K562 (cell line): ENCODE data around the gene KYAT1. TPM values are rescaled to one million over a fixed set of nuclear protein-coding genes. Genes with fewer than 3 reads are reported as not detected.
A peak's percentile ranks its signal among the peaks of the same experiment; 100 is the strongest.

Experiments used
- ATAC-seq: fragments of 200-7000 bp; cut with Tn5 transposase; 3 replicates; pipeline ENCODE4 v1.9.1; 2020; ENCODE audit warnings: moderate library complexity
- BruUV-seq: library from RNA; stranded (reverse); fragments of 400-500 nt; replicated peaks from 2 replicates; lab custom pipeline; 2021; lab: Mats Ljungman, UMichigan
- CTCF ChIA-PET: fragments of 300-600 bp; formaldehyde crosslinking; extraction: SDS; loops from one replicate; lab custom pipeline; 2021; ENCODE audit warnings: low intra/inter-chr PET ratio; lab: Yijun Ruan, JAX
- POLR2A ChIA-PET: fragments of 300-600, 350-650 bp; sonication (Branson Sonifier 250); formaldehyde crosslinking; extraction: SDS; loops from one replicate; lab custom pipeline; 2021; ENCODE audit warnings: antibody characterized with exemption, inconsistent platforms; lab: Yijun Ruan, JAX
- DNase-seq, 4 experiments: peaks; one replicate each; pipeline versions ENCODE4 v3.0.0 to v3.0.0-alpha.2; 2011 to 2018; ENCODE audit warnings: low spot score in 3 of 4, mixed read lengths in 3 of 4; ENCODE audit errors: extremely low read depth in 1 of 4
- FAIRE-seq: peaks from 2 replicates; lab custom pipeline; 2011; peaks lifted over from hg19 to GRCh38; lab: Jason Lieb, UNC
- H2AFZ ChIP-seq: 2 replicates; pipeline ENCODE4 v1.6.0; 2011; ENCODE audit warnings: low read depth, low read length, control low read depth, inconsistent platforms
- H3K27ac ChIP-seq: fragments of 200-600 bp; 3 replicates; pipeline ENCODE4 v1.8.0; 2011; ENCODE audit warnings: low read depth, mild to moderate bottlenecking, control low read depth, inconsistent platforms, low read length, moderate library complexity, mixed read lengths; ENCODE audit errors: extremely low read depth
- H3K27me3 ChIP-seq, 2 experiments: fragments of 300-600 bp in 1 of 2; 2 replicates in 1 of 2; 3 replicates in 1 of 2; pipeline versions ENCODE4 v1.6.0 to v1.8.0; 2011; ENCODE audit warnings: inconsistent platforms in 2 of 2, low read length in 2 of 2, mild to moderate bottlenecking in 1 of 2, mixed read lengths in 1 of 2, moderate library complexity in 1 of 2; ENCODE audit not compliant: control insufficient read depth in 2 of 2, insufficient read depth in 2 of 2
- H3K36me3 ChIP-seq: fragments of 300-600 bp; 3 replicates; pipeline ENCODE4 v1.8.0; 2011; ENCODE audit warnings: mild to moderate bottlenecking, low read length, inconsistent platforms; ENCODE audit not compliant: control insufficient read depth, insufficient read depth
- H3K4me1 ChIP-seq, 2 experiments: fragments of 200-600 bp in 1 of 2; replicated peaks in 1 of 2; 2 replicates in 1 of 2; 3 replicates in 1 of 2; pipeline versions ENCODE4 v1.5.1 to v1.8.0; 2011; ENCODE audit warnings: inconsistent platforms in 2 of 2, low read length in 2 of 2, mild to moderate bottlenecking in 1 of 2, mixed read lengths in 1 of 2, moderate library complexity in 1 of 2; ENCODE audit not compliant: control insufficient read depth in 2 of 2, insufficient read depth in 2 of 2
- H3K4me2 ChIP-seq: 2 replicates; pipeline ENCODE4 v1.6.1; 2011; ENCODE audit warnings: low read length, control low read depth, inconsistent platforms, mixed read lengths; ENCODE audit not compliant: insufficient read depth
- H3K4me3 ChIP-seq: fragments of 200-600 bp; sonication (generic), shearing (Covaris generic); 2 replicates; pipeline ENCODE4 v1.5.1; 2016; ENCODE audit warnings: control low read depth, inconsistent platforms
- H3K79me2 ChIP-seq: fragments of 200-600 bp; 3 replicates; pipeline ENCODE4 v1.8.0; 2011; ENCODE audit warnings: low read length, inconsistent platforms; ENCODE audit not compliant: control insufficient read depth, insufficient read depth
- H3K9ac ChIP-seq, 2 experiments: 2 replicates each; pipeline versions ENCODE4 v1.6.0 to v1.6.1; 2011; ENCODE audit warnings: low read depth in 2 of 2, low read length in 2 of 2, control low read depth in 1 of 2, inconsistent platforms in 1 of 2, mild to moderate bottlenecking in 1 of 2, mixed read lengths in 1 of 2; ENCODE audit not compliant: insufficient read depth in 1 of 2
- H3K9me1 ChIP-seq: one replicate; pipeline ENCODE4 v1.6.0; 2011; ENCODE audit warnings: inconsistent platforms, mild to moderate bottlenecking, low read length, moderate library complexity; ENCODE audit not compliant: control insufficient read depth, insufficient read depth
- H3K9me3 ChIP-seq: replicated peaks from 2 replicates; pipeline ENCODE4 v1.5.1; 2011; ENCODE audit warnings: low read depth, low read length, inconsistent platforms; ENCODE audit not compliant: control insufficient read depth, insufficient read depth
- H4K20me1 ChIP-seq: replicated peaks from 2 replicates; pipeline ENCODE4 v1.6.1; 2011; ENCODE audit warnings: low read length, inconsistent platforms, mixed read lengths; ENCODE audit not compliant: control insufficient read depth, insufficient read depth
- ARHGAP35 ChIP-seq: fragments of 450-650 bp; IDR thresholded peaks from 2 replicates; pipeline ENCODE4 v1.6.1; 2018; ENCODE audit not compliant: partially characterized antibody
- DNMT1 ChIP-seq: fragments of 450-650 bp; IDR thresholded peaks from 2 replicates; pipeline ENCODE4 v1.6.1; 2016; ENCODE audit warnings: antibody characterized with exemption, mild to moderate bottlenecking
- FOSL1 ChIP-seq: fragments of 200-800 bp; sonication (Bioruptor generic); conservative IDR thresholded peaks from 2 replicates; pipeline ENCODE4 v1.6.1; 2016; ENCODE audit warnings: missing genetic modification characterization, missing compliant biosample characterization
- FOXA3 ChIP-seq, 2 experiments: fragments of 450-650 bp in 1 of 2; sonication (generic) in 1 of 2; formaldehyde crosslinking; IDR thresholded peaks in 1 of 2; conservative IDR thresholded peaks in 1 of 2; 2 replicates each; pipeline versions ENCODE4 v1.4.0 to v1.8.0; 2020 to 2022; ENCODE audit warnings: mild to moderate bottlenecking in 2 of 2, missing genetic modification reagents in 1 of 2
- GTF2E2 ChIP-seq: fragments of 200-800 bp; sonication (Bioruptor generic); IDR thresholded peaks from 2 replicates; pipeline ENCODE4 v1.6.1; 2016; ENCODE audit warnings: missing genetic modification characterization, missing compliant biosample characterization
- HEY1 ChIP-seq: fragments of 250-450 bp; sonication (Bioruptor Pico); IDR thresholded peaks from 2 replicates; pipeline ENCODE4 v1.5.0; 2020; ENCODE audit warnings: mild to moderate bottlenecking, moderate library complexity, borderline replicate concordance
- IFI16 ChIP-seq: fragments of 250-450 bp; sonication (Bioruptor Pico); IDR thresholded peaks from 2 replicates; pipeline ENCODE4 v2.1.2; 2022; ENCODE audit warnings: mild to moderate bottlenecking, inconsistent platforms
- MTF1 ChIP-seq: fragments of 250-450 bp; sonication (Bioruptor Pico); IDR thresholded peaks from 2 replicates; pipeline ENCODE4 v1.9.0; 2021; ENCODE audit warnings: moderate library complexity, mild to moderate bottlenecking, inconsistent platforms, borderline replicate concordance
- NFRKB ChIP-seq: fragments of 450-650 bp; IDR thresholded peaks from 2 replicates; pipeline ENCODE4 v1.6.1; 2016; ENCODE audit warnings: low read depth
- PTTG1 ChIP-seq: fragments of 450-650 bp; IDR thresholded peaks from 2 replicates; pipeline ENCODE4 v1.6.1; 2016; ENCODE audit warnings: low read depth, mild to moderate bottlenecking, missing genetic modification characterization, missing compliant biosample characterization
- RFX1 ChIP-seq: fragments of 450-650 bp; IDR thresholded peaks from 2 replicates; pipeline ENCODE4 v1.6.1; 2016; ENCODE audit warnings: mild to moderate bottlenecking, moderate library complexity
- TBL1XR1 ChIP-seq, 2 experiments: IDR thresholded peaks; 2 replicates each; pipeline ENCODE4 v1.6.1; 2012; ENCODE audit warnings: improper control_type of control experiment in 2 of 2, low read length in 2 of 2, mild to moderate bottlenecking in 1 of 2
- TCF7L2 ChIP-seq: fragments of 150-350 bp; IDR thresholded peaks from 2 replicates; pipeline ENCODE4 v1.6.1; 2016; ENCODE audit warnings: low read depth, mild to moderate bottlenecking, low read length, moderate library complexity
- TEAD1 ChIP-seq, 2 experiments: fragments of 450-650 bp in 1 of 2; sonication (generic) in 1 of 2; formaldehyde crosslinking; IDR thresholded peaks; 2 replicates each; pipeline versions ENCODE4 v1.4.0 to v1.8.0; 2020 to 2022; ENCODE audit warnings: mild to moderate bottlenecking in 2 of 2, missing genetic modification reagents in 1 of 2
- ZC3H8 ChIP-seq: fragments of 450-650 bp; IDR thresholded peaks from 2 replicates; pipeline ENCODE4 v1.6.1; 2017
- ZNF174 ChIP-seq: fragments of 250-450 bp; sonication (Bioruptor Pico); IDR thresholded peaks from 2 replicates; pipeline ENCODE4 v1.4.0; 2020; ENCODE audit warnings: mild to moderate bottlenecking
- ZNF184 ChIP-seq: sonication (generic); formaldehyde crosslinking; IDR thresholded peaks from 2 replicates; pipeline ENCODE4 v1.5.0; 2020; ENCODE audit warnings: missing genetic modification reagents
- ZNF24 ChIP-seq: fragments of 450-650 bp; IDR thresholded peaks from 2 replicates; pipeline ENCODE4 v1.6.1; 2016
- ZNF3 ChIP-seq: fragments of 250-450 bp; sonication (Bioruptor Pico); IDR thresholded peaks from 2 replicates; pipeline ENCODE4 v1.5.0; 2021; ENCODE audit warnings: mild to moderate bottlenecking, moderate library complexity
- WGBS: fragments of 100-300 bp; shearing (Covaris generic); methylation state at CpG from one replicate; pipeline ENCODE4 v1.1.6; 2016; ENCODE audit warnings: low coverage, mixed read lengths; ENCODE audit not compliant: insufficient coverage; ENCODE audit errors: missing lambda C conversion rate; 5-methylcytosine and 5-hydroxymethylcytosine counted together
- in situ Hi-C: fragments of 300-500 bp; cut with MboI; formaldehyde crosslinking; loops from 4 replicates; pipeline ENCODE4 v1.15.0; 2018; ENCODE audit warnings: inconsistent platforms, mixed read lengths
- intact Hi-C: fragments of 100-400 bp; cut with micrococcal nuclease; formaldehyde crosslinking; loops from 2 replicates; pipeline ENCODE4 v1.14.2; 2022
- polyA plus RNA-seq, 8 experiments: library from polyadenylated mRNA; depleted of rRNA in 4 of 8; stranded (reverse) in 5 of 8; unstranded in 3 of 8; fragments of >200 nt; fragmentation: Nextera tagmentation in 2 of 8; fragmentation: Illumina TruSeq in 1 of 8; extraction: Ambion mirVana in 2 of 8; extraction: Trizol in 1 of 8; gene quantifications; 2 replicates each; pipeline versions ENCODE4 v1.2.1 to v1.2.3, GENCODE V29; 2011 to 2014; ENCODE audit warnings: inconsistent platforms in 1 of 8, missing spikeins in 1 of 8
- total RNA-seq, 7 experiments: library from RNA; depleted of rRNA in 6 of 7; stranded (reverse); fragments of >200 nt in 6 of 7; fragmentation: Illumina TruSeq in 2 of 7; extraction: Trizol in 2 of 7; gene quantifications; 2 replicates each; pipeline versions ENCODE4 v1.2.1 to v1.2.3, GENCODE V29; 2011 to 2021; ENCODE audit warnings: low replicate concordance in 1 of 7
- TF ChIP-seq, protein P1 (sequence below): sonication (generic); formaldehyde crosslinking; IDR thresholded peaks from 2 replicates; pipeline ENCODE4 v1.8.1; 2023; ENCODE audit warnings: mild to moderate bottlenecking, missing genetic modification reagents
- TF ChIP-seq, protein P2 (sequence below): sonication (generic); formaldehyde crosslinking; IDR thresholded peaks from 2 replicates; pipeline ENCODE4 v1.8.0; 2022; ENCODE audit warnings: missing genetic modification reagents, mild to moderate bottlenecking, borderline replicate concordance

KYAT1 gene
- total and polyA plus RNA-seq, 9 of the 15 experiments (the other 6 are each of a cell fraction or from before 2014, with no cell fraction given): 6.4 to 16.8 (median 11.1) TPM

DNA sequence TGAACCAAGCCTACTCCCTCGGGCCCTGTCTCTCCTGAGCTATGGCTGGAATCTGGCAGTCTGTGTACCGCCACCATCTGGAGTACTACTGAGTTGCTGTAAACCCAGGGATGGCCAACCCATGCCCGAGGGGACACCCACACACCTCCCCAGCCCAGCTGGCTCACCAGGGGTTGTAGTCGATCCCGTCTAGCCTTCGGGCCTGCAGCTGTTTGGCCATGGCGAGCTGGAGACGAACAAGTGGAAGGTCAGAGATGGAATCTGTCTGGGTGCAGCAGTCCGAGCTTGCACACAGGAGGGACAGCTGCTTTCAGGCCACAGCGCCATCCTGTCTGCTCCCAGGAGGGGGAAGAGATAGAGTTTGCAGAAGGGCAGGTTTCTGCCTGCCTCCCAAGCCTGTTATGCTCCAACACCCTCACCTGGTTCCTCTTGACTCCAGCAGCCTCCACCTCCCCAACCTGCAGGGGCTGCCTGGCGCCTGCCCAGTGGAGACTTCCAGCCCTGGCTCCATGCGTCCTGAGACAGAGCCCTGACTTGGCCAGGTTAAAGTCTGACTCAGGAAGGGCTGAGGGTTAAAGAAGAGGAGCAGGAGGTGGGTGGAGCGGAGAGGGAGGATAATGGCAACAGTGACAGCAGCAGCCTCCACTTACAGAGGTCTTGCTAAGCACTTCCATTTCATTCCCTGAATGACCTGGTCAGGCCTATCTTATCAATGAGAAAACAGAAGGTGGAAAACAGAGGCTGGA lies 36.4 kb downstream of the KYAT1 start:
- ChIA-PET CTCF (no interaction called here), POLR2A (interaction anchor here (0.5 to 2.5 kb wide), 11 partner anchors 9 to 111 kb away, joined by 3 to 9 read pairs (median 3); partner anchors contain the start of gene SPOUT1)
- Histone ChIP-seq H3K27ac (peak overlapping the region; percentile 79), H3K9ac (peak overlapping the region; percentile 55 to 72), H3K9me3 (peaks cover 8% of the 10 kb centered on the region), H2AFZ (peak overlapping the region; percentile 67), H3K4me2 (peak overlapping the region; percentile 81), H3K4me1 (peaks cover 21 to 26% of the 10 kb centered on the region in 2 experiments; a peak in 4 of 5 replicates), H4K20me1 (no peaks in the 10 kb centered on the region), H3K27me3 (no peaks in the 10 kb centered on the region), H3K79me2 (peaks cover 4% of the 10 kb centered on the region; the same call in 1 of the 3 replicates), H3K36me3 (peaks cover 7% of the 10 kb centered on the region; the same call in 2 of the 3 replicates), H3K4me3 (no peak overlapping the region; the same call in 1 of the 2 replicates), H3K9me1 (peaks cover 10% of the 10 kb centered on the region)
- intact Hi-C loops: loop anchor here (1.0 kb wide), 1 partner anchor 16 kb away; the partner anchor contains the start of gene SPOUT1
- in situ Hi-C loops: no loop called here
- DNase-seq (peak; percentile 92 to 94 (median 94)), FAIRE-seq (peak; percentile 100), ATAC-seq (peak; percentile 95)
- WGBS: 20% methylated on average over 12 of the region's 13 CpGs
- BruUV-seq: no TSS peak
- TF ChIP-seq TCF7L2 (no peak), ZC3H8 (no peak), TBL1XR1 (IDR thresholded peaks at IDR 0.05; ENCODE audit: low read length in 2 of 2) (peak in 1 of 2 experiments; percentile 59; a peak in 1 of 4 replicates), PTTG1 (tag) (no peak), FOSL1 (peak; percentile 34; the same call in 1 of the 2 replicates), FOXA3 (CRISPR knock-in tag; conservative IDR thresholded peaks at IDR 0.05 in 1 of 2, IDR thresholded peaks at IDR 0.05 in 1 of 2) (no peak), MTF1 (no peak), NFRKB (no peak), ARHGAP35 (no peak), ZNF184 (no peak), TEAD1 (CRISPR knock-in tag; IDR thresholded peaks at IDR 0.05) (no peak), IFI16 (CRISPR knock-in tag) (no peak), DNMT1 (no peak), ZNF174 (no peak), RFX1 (no peak), HEY1 (CRISPR knock-in tag) (no peak), GTF2E2 (no peak), ZNF24 (peak; percentile 20; the same call in 1 of the 2 replicates), ZNF3 (CRISPR knock-in tag) (no peak)
- TF ChIP-seq, protein P1, sequence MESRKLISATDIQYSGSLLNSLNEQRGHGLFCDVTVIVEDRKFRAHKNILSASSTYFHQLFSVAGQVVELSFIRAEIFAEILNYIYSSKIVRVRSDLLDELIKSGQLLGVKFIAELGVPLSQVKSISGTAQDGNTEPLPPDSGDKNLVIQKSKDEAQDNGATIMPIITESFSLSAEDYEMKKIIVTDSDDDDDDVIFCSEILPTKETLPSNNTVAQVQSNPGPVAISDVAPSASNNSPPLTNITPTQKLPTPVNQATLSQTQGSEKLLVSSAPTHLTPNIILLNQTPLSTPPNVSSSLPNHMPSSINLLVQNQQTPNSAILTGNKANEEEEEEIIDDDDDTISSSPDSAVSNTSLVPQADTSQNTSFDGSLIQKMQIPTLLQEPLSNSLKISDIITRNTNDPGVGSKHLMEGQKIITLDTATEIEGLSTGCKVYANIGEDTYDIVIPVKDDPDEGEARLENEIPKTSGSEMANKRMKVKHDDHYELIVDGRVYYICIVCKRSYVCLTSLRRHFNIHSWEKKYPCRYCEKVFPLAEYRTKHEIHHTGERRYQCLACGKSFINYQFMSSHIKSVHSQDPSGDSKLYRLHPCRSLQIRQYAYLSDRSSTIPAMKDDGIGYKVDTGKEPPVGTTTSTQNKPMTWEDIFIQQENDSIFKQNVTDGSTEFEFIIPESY (CRISPR knock-in tag): peak; percentile 63; the same call in 1 of the 2 replicates
- TF ChIP-seq, protein P2, sequence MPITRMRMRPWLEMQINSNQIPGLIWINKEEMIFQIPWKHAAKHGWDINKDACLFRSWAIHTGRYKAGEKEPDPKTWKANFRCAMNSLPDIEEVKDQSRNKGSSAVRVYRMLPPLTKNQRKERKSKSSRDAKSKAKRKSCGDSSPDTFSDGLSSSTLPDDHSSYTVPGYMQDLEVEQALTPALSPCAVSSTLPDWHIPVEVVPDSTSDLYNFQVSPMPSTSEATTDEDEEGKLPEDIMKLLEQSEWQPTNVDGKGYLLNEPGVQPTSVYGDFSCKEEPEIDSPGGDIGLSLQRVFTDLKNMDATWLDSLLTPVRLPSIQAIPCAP: no peak
